HG03039 (cell line): Measurements from ENCODE around the gene ELOVL1.

Source experiments
- ATAC-seq: cut with Tn5 transposase; IDR thresholded peaks from one replicate; pipeline ENCODE4 v1.9.1; 2021; ENCODE audit warnings: mild to moderate bottlenecking, moderate library complexity; ENCODE audit not compliant: unreplicated experiment

Gene ELOVL1

GRCh38 chr1:43331688-43332087 lies 36.1 kb downstream of the ELOVL1 start:
- no peak for ATAC-seq

GRCh38 chr1:43329995-43330751 lies 37.6 kb downstream of the ELOVL1 start:
- no peak for ATAC-seq

GRCh38 chr1:43327549-43328292 lies 40.1 kb downstream of the ELOVL1 start:
- no peak for ATAC-seq

- no peak for ATAC-seq
Measured at GRCh38 chr1:43325381-43325780, 42.4 kb downstream of the ELOVL1 start.

- ATAC-seq, result no peak
Measured at GRCh38 chr1:43324810-43325209, 43.0 kb downstream of the ELOVL1 start.

- no peak for ATAC-seq
Measured at GRCh38 chr1:43322506-43322905, 45.3 kb downstream of the ELOVL1 start.

- ATAC-seq, result no peak
Measured at GRCh38 chr1:43321331-43321891, 46.4 kb downstream of the ELOVL1 start.

- ATAC-seq, result no peak
Measured at GRCh38 chr1:43319766-43320165, 48.0 kb downstream of the ELOVL1 start.

- no peak for ATAC-seq
Measured at GRCh38 chr1:43319288-43319687, 48.5 kb downstream of the ELOVL1 start.

GRCh38 chr1:43318831-43319230 lies 49.0 kb downstream of the ELOVL1 start:
- ATAC-seq, result no peak

- no peak for ATAC-seq
Measured at GRCh38 chr1:43317817-43318471, 49.9 kb downstream of the ELOVL1 start.

- ATAC-seq, result no peak
Measured at GRCh38 chr1:43316738-43317520, 50.9 kb downstream of the ELOVL1 start.

- no peak for ATAC-seq
Measured at GRCh38 chr1:43315963-43316737, 51.7 kb downstream of the ELOVL1 start.

- ATAC-seq, result no peak
Measured at GRCh38 chr1:43315481-43315880, 52.3 kb downstream of the ELOVL1 start.

GRCh38 chr1:43314233-43314632 lies 53.6 kb downstream of the ELOVL1 start:
- no peak for ATAC-seq

- ATAC-seq, result no peak
Measured at GRCh38 chr1:43313771-43314170, 54.0 kb downstream of the ELOVL1 start.
